GM18873 (cell line): ENCODE measurements around the gene MLC1.

Experiments used
- ATAC-seq: cut with Tn5 transposase; IDR thresholded peaks from one replicate; pipeline ENCODE4 v1.9.1; 2021; ENCODE audit warnings: mild to moderate bottlenecking, moderate library complexity, moderate number of reproducible peaks; ENCODE audit not compliant: unreplicated experiment, low FRiP score

MLC1 gene

DNA sequence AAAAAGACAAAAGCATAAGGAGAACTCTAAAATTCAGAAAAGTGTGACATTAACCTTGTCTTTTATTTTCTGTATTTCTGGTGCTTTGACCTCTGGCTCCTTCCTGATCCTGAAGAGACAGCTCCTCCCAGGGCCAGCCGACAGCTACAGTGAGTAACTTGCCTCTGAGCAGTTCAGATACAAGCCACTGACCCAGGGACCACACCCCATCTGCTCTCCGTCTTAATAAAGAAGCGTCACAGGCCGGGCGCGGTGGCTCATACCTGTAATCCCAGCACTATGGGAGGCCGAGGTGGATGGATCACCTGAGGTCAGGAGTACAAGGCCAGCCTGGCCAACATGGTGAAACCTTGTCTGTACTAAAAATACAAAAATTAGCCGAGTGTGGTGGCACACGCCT lies 6.5 kb downstream of the MLC1 start:
- no peak for ATAC-seq

DNA sequence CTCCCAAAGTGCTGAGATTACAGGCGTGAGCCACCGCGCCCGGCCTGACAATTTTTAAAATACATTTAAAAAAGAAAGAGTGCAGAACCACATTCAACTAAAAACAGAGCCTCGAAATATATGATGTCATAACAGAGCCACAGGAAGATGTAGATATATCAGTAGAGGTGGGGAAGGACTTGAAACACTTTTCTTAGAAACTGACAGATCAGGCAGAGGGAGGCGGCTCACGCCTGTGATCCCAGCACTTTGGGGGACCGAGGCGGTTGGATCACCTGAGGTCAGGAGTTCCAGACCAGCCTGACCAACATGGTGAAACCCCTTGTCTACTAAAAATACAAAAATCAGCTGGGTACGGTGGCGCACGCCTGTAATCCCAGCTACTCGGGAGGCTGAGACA lies 7.0 kb downstream of the MLC1 start:
- ATAC-seq = no peak

DNA sequence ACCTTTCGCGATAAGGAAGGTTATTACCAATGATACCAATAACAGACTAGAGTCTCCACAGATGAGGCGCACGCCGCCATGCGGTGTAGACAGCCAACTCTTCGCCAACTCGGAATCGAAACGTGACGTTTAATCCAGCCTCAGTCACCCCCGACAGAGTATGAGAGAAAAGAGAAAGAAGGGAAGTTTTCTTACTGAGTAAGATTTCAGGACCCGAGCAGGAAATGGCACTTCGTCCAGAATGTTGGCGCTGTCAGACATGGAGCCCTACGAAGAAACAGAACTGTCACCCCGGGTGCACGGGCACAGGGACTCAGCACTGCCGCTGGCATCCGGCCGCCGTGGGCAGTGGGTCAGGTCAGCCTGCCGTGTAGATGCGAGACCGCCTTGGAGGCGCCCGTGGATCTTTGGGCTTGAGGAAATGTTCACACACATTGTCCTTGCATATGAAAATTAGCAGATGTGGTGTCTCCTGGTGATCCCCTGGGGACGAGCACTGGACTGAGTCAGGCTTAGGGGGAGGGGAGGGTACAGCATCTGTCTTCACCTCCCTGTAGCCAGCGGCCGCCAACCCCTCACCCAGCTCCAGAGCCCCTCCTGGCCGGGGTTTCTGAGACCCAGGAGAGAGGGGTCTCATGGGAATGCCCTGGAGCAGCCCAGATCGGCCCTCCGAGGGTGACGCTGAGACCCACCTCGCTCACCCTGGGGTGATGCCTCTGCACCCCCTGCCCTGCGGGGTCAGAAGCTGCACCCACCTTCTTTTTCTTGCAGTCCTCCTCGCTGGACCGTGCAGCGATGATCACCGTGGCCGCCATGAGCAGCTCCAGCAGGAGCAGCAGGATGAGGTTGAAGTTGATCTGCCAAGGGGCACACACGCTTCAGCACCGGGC lies 8.3 kb downstream of the MLC1 start:
- no peak for ATAC-seq

DNA sequence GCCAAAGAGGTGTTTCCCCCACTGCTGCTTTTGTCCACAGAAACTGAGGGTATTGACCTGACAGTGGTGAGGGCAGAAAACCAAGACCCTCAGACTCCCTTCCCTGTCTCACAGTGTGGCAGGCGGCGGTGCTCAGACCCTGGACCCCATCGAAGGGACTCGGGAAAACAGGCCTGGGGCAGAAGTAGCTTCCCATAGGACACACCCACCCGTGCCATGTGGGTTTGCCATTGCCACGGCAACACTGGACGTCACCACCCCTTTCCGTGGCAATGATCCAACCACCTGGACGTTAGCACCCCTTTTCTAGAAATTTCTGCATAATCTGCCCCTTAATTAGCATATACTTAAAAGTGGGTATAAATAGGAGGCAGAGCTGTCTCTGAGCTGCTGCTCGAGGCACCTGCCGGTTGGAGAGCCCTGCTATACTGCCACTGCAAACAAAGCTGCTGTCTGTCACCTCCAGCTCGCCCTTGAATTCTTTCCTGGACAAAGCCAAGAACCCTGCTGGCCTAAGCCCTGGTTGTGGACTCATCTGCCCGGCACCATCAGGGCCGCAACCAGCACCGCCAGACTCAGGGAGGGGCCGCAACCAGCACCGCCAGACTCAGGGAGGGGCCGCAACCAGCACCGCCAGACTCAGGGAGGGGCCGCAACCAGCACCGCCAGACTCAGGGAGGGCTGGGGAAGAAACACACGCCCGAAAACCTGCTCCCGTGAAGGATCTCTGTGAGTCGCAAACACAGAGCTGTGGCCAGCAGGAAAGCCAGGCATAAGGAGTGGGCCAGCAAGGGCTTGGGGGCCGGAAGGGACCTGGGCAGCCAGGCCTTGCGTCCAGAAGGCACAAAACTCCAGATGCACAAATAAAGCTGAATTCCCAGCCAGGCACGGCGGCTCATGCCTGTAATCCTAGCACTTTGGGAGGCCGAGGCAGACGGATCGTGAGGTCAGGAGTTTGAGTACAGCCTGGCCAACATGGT lies 10.4 kb downstream of the MLC1 start:
- ATAC-seq = no peak

DNA sequence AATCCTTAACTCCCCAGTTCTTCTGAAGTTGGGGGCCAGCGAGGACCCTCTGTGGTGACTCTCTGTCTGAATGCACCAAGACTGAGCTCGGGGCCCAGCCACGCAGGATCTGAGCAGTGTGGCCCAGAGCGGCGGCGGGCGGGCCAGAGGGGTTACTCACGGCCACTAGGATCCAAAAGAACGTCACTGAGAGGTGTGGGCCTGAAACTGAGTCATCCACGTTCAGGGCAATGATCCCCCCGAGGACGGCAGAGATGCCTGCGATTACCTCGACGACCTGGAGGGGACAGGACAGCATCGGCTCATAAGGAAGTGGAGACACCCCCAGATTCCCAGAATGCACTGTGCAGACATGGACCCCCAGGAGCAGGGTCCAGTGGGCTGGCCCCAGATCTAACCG lies 11.2 kb downstream of the MLC1 start:
- ATAC-seq = no peak

- no peak for ATAC-seq
These were observed 12.3 kb downstream of the MLC1 start for GRCh38 chr22:50072714-50073538.

DNA sequence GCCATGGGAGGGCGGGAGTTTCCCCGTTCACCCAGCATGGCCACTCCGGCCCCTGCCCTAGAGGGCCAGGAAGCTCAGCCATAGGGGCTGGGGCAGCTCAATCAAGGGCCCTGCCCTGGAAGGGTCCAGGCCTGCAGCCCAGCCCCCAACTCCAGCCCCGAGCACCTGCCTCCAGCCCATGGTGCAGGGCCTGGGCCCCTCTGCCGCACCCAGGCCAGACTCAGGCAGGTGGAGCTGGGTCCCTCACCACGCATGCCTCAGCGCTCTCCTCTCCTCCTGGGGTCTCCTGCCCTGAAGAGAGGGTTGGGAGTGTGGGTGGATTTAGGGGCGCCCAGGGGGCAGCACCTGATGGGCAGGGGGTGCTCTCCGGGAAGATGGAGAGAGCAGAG lies 13.1 kb downstream of the MLC1 start:
- no peak for ATAC-seq

- ATAC-seq = no peak
These were observed 13.6 kb downstream of the MLC1 start for GRCh38 chr22:50071432-50072166.

DNA sequence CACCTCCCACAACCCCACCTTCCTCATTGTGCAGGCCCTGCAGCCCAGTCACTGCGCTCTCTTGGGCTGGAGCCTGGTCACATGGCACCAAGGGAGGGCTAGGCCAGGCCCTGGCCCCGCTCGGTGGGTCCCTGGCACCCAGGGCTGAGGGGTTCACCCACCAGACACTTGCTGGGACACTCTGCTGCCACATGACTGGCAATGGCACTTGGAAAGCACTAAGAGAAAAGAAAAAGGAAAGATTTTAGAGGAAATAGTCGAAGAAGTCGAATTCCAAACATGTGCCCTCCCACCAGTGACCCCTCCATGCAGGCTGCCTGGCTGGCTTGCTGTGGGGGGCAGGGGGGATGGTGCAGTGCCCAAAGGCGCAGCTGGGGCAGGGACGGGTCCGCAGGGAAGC lies 14.9 kb downstream of the MLC1 start:
- ATAC-seq = no peak

DNA sequence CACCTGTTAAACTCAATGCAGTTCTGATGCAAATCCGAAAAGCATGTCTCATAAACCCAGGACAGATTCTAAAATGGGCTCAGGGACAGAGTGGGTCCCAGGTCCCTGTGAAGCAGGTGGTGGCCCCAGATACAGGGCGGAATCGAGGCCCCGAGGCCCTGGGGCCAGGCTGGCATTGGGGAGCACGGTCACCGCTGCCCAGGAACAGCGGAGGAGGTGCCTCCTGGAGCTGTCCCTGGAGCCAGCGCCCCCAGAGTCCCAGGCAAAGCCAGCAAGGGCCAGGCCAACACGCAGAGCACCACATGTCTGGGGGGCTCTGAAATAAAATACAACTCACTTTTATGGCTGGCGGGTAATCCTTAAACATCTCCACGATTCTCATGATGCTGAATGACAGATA lies 17.1 kb downstream of the MLC1 start:
- no peak for ATAC-seq

- no peak for ATAC-seq
These were observed 18.0 kb downstream of the MLC1 start for GRCh38 chr22:50067244-50067643.

DNA sequence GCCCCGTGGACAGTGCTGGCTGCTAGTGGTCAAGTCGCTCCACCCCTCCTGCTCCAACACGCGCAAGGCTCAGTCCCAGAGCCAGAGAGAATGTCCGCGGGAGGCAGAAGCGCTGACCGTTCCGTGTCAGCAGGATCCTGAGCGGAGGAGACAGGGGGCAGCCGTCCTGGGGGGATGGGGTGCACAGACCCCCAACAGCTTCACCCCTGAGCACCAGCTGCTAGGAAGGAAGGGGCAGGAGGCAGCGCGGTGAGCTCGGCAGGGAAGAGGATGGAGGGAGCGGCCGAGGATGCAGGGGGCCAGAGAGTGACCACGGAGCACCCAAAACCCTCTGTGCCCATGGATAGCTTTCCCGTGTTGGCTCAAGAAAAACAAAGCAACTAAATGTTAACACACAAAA lies 20.8 kb downstream of the MLC1 start:
- no peak for ATAC-seq

- ATAC-seq = no peak
These were observed 21.4 kb downstream of the MLC1 start for GRCh38 chr22:50063589-50064393.

GRCh38 chr22:50062509-50063135 lies 22.6 kb downstream of the MLC1 start:
- ATAC-seq = no peak

GRCh38 chr22:50061824-50062355 lies 23.3 kb downstream of the MLC1 start:
- no peak for ATAC-seq

DNA sequence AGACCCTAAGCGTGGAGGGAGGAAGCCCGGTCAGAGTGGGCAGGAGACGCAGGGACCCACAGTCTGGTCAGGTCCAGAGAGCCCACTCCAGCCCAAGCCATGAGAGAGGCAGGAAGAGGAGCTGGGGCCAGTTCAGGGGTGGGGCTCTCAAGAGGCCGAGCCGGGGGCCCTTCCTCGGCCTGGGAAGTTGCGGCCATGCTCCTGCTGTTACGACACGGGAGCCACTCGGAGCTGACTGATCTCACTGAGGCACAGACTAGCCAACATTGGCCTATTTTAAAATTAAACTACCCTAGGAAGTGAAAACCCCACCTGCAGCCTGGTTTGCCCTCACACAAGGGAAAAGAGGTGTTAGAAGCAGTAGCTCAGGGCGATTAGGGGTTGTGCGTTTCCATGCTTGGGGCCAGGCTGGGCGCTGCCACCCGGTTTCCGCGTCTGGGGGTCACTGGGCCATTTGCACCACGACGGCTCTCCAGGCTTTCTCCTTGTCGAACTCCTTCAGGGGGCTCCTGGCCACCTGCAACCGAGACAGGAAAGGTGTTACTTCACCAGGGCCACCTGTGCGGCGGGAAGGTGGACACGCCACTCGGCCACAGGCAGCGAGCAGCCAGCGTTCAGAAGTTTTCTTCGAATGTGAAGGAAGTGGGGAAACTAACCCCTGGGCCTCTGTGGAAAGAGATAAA lies 23.9 kb downstream of the MLC1 start:
- no peak for ATAC-seq

DNA sequence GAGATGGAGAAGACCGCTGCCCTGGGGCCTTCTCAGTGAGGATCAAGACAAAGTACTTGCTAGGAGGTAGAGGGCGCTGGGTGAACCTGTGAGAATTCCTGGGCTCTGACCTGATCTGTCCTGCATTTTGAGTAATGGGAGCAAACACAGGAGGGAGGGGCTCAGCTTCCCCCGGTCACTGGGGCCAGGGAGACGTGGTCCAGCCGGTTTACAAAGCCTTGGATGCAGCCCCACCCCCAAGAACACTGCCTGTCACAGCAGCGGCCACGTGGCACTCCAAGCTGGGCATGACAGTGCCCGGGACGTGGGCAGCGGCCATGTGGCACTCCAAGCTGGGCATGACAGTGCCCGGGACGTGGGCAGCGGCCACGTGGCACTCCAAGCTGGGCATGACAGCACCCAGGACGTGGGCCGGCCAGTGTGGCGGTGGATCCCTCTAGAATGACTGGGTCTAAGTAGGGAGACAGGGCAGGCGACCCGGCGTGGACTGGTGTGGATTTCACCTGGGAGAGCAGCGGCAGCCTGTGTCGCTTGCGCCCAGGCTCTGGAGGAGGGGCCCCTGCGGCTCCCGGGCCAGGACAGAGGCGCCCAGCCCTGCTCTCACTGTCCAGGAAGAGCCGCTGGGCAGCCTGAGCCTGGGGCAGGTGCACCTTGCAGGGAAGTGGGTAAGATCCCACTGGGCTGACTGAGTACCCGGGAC lies 24.6 kb downstream of the MLC1 start:
- no peak for ATAC-seq
